ENCODE data around the gene SERGEF. TPM values are rescaled to one million over a fixed set of nuclear protein-coding genes. Genes with fewer than 3 reads are reported as not detected.
"Not testable (repeated sequence)": the region's sequence is repeated elsewhere in the genome, so short reads cannot be mapped to it uniquely, and the experiment has no call there.

Gene SERGEF
- polyA plus RNA-seq, 3 donors: 18.0 to 22.1 (median 18.8) TPM

DNA sequence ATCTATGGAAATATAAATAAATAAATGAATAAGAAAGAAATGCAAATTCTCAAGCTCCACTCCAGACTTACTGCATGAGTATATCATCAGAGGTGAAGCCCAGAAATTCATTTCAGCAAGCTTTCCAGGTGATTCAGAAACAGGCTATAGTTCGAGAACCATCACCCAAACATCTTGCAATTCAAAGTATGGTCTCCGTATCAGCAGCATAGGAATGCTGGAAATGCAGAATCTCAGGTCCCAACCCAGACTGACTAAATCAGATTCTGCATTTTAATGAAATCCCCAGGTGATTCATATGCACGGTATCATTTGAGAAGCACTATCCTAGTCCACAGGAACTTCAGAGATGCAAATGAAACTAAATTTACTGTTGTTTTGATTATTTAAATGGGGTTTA is 95.3 kb downstream of the SERGEF start:
- DNase-seq (ENCODE audit: low read depth in 3 of 3, low spot score in 2 of 3): no peak

DNA sequence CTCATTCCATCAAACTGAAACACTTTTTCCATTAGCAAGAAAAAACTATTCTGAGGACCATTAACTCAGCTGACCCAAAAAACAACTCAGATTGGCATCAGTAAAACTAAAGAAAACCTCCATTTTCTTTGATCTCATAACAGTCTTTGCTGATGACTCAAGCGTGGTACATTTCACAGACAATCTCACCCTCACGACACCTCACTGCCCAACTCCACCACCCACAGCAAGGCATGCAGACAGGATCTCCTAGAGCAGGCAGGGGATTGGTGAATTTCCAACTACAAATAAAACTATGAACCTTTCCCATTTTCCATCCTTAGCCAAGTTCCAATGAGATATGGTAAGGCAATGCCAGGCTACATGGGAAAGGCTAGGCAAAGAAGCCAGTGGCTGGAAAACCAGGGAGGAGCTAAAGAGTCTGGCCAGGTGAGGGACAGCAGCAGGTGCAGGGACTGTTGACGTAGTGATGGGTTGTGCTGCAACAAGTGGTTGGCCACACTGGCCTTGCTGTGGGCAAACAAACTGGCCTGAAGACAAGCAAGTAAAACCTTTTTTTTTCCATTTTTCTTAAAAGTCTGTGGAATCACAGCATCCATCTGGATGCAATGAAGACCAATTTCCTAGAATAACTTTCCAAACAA is 97.2 kb downstream of the SERGEF start:
- no peak for DNase-seq (ENCODE audit: low read depth in 3 of 3, low spot score in 2 of 3)

DNA sequence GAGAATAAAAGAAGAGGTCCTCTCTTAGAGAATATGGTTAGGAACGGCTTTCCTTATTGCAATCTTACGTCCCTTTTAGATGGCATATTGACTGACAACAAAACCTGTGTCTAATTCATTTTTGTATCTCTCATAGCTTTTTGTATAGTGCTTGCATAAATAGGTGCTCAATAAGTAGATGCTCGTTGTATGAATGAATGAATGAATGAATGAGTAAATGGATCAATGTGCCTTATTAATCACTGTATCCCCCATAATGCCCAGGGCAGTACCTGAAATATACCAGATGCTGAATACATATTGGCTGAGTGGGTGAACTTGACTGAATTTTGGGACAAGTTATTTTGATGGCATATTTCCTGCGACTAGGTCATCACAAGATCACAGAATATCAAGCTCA is 97.9 kb downstream of the SERGEF start:
- no peak for DNase-seq (ENCODE audit: low read depth in 3 of 3, low spot score in 2 of 3)

DNA sequence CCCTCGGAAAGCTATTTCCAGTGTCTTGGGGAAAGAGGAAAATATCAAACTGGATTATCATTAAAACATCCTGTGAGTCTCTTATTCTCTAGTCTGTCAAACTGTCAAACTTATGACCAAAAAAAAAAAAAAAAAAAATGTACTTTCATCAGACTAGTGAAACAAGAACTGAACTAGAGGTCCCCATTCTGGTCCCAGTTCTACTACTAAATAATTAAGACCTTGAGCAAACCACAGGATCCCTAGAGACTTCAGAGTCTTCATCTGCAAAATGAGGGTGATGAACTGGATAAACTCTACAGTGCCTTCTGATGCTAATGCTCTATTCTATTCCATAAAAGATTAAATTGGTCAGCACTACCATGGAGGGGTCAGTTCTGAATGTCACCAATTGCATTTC is 105.8 kb downstream of the SERGEF start:
- no peak for DNase-seq (ENCODE audit: low read depth in 3 of 3, low spot score in 2 of 3)

DNA sequence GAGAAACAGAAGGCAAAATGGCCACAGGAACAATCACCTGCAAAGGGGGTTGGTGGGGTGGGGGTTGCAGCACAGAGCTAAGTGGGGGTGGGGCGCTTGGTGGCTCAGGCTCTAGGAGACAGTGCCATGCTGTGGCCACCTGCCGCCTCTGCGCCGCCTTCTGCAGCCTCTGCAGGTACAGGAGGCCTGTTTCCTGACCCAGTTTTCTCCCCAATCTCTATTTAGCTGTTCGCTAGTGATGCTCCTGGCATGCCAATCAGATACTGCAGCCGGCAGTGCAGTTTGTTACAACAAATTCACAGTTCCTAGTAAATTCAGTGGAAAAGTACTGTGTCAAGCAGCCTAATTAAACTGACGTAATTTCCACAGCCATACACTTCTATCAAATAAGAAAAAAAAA is 106.4 kb downstream of the SERGEF start:
- DNase-seq (ENCODE audit: low read depth in 3 of 3, low spot score in 2 of 3): no peak

DNA sequence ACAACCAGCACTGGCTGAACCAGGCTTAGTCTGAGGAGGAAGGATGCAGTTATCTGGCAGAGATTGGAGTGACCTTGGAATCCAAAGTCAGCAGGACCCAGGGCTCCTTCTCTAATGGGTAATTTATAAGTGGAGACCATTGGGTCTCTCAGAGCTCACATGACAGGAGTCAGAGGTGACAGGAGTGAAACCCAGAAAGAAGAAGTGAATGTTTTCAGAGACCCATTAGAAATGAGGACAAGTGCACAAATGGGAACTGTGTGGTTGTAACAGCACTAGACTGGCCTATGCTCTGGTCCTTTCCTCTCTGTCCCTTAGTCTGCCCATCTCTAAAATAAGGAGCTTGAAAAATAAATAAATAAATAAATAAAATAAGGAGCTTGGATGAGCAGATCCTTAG is 107.4 kb downstream of the SERGEF start:
- DNase-seq (ENCODE audit: low read depth in 3 of 3, low spot score in 2 of 3): no peak

DNA sequence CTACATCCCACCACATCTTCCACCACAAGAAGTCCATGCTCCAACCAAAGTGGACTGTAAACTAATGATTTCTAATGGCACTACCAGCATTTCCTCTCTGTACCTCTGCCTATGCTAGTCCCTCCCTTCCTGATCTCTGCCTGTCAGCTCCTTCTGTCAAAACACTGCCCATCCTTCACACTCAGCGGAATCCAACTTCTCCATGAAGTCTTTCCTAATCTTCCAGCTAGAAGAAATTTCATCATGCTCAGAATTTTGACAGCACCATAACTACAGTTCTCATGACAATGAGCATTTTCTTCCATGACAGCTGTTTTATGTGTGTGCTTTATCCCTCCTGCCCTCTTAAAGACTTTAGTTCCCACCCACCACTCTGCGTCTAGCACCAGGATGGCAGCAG is 111.4 kb downstream of the SERGEF start:
- DNase-seq (ENCODE audit: low read depth in 3 of 3, low spot score in 2 of 3): no peak

DNA sequence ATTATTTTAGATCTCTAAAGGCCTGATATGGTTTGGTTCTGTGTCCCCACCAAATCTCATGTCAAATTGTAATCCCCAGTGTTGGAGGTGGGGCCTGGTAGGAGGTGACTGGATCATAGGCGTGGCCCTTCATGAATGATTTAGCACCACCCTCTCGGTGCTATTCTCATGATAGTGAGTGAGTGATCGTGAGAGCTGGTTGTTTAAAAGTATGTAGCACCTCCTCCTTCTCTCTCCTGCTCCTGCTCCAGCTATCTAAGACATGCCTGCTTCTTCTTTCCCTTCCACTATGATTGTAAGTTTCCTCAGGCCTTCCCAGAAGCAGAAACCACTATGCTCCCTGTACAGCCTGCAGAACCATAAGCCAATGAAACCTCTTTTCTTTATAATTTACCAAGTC is 114.1 kb downstream of the SERGEF start:
- DNase-seq (ENCODE audit: low read depth in 3 of 3, low spot score in 2 of 3): no peak

DNA sequence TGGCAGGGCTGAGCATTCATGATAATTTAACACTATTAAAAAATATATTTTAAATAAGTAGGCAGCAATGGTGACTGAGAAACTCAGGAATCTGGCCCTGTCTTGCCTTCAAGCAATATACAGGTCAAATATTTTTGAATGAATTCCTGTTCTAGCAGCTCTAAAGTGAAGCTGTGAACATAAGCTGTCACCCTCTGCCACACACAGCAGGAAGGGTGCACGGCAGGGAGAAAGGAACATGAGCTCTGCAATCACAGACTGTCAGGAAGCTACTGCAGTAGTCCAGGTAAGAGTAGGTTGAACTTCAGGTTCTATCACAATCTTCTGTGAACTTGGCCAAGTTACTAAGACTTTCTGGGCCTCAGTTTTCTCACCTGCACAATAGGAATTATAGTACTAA is 114.8 kb downstream of the SERGEF start:
- DNase-seq (ENCODE audit: low read depth in 3 of 3, low spot score in 2 of 3): no peak

DNA sequence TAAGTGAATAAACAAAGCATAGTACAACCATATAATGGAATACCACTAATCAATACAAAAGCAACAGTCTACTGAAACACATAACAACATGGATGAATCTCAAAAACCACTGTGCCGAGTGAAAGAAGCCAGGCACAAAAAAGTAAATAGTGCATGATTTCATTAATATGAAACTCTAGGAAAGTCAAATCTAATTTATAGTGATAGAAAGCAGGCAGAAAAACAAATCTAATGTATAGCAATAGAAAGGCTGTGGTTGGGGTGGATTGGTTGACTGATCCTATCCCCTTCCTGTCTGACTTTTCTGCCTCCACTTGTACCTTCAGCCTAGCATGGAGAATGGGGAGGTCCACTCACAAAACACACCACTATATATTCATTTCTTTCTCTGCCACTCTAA is 115.4 kb downstream of the SERGEF start:
- no peak for DNase-seq (ENCODE audit: low read depth in 3 of 3, low spot score in 2 of 3)

DNA sequence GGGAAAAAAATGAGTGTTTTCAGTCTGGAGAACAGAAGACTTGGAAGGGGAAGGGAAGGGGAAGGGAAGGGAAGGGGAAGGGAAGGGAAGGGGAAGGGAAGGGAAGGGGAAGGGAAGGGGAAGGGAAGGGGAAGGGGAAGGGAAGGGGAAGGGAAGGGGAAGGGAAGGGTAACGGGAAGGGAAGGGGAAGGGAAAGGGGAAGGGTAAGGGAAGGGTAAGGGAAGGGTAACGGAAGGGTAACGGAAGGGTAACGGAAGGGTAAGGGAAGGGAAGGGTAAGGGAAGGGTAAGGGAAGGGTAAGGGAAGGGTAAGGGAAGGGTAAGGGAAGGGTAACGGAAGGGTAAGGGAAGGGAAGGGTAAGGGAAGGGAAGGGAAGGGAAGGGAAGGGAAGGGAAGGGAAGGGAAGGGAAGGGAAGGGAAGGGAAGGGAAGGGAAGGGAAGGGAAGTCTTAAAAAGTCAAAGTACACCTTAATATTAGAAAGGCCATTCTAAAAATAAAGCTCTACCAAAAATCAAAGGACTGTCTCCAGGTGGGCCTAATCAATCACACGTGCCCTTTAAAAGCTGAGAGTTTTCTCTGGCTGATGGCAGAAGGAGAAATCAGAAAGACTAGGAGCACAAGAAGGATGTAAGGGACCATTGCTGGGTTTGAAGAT is 116.2 kb downstream of the SERGEF start:
- DNase-seq (ENCODE audit: low read depth in 3 of 3, low spot score in 2 of 3): not testable (repeated sequence)

DNA sequence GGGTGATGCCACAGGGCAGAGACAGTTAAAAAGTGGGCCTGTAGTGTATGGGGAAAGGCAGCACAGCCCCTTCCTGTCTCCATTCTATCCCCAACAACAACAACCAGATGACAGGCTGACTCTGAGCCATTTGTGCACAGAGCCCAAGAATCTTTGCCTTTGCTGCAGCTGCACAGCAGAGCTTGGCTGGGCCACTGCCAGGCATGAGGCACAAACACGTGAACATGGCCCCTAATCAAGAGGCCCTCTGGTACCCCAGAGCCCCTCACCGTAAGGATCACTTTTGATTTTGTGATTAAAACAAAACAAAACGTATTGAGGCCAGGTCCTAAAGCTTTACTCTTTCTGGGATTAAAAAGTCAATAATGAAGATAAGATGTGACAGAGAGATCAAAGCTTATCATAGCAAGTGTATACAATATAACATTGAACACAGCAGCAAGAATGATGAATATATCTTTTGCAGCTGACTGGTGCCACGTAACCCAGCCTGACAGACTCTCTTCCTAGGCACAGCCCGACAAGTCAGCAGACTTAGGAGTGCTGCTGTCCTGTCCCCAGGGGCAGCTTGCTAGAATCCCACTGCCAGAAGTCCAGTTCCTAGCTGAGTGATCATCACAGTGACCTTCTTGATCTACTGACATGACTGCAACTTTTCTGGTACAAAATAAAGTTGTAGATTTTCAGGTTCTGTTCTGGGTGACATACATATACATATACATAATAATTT is 117.8 kb downstream of the SERGEF start:
- no peak for DNase-seq (ENCODE audit: low read depth in 3 of 3, low spot score in 2 of 3)

DNA sequence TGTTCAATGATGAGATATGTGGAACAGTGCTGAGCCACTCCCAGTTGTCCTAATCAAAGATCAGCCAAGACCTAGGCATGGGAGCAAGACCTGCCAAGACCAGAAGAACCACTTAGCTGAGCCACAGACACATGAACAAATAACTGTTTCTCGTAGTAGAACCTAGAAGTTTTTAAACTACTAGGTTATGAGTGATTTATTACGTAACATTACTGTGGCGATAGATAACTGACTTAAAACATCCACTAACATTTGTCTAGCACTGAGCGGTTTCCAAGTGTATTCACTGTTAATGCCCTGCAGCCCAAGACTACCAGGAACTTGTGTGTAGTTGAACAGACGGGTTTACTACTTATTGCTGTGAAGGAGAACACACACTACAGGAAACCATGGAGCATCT is 120.4 kb downstream of the SERGEF start:
- no peak for DNase-seq (ENCODE audit: low read depth in 3 of 3, low spot score in 2 of 3)

DNA sequence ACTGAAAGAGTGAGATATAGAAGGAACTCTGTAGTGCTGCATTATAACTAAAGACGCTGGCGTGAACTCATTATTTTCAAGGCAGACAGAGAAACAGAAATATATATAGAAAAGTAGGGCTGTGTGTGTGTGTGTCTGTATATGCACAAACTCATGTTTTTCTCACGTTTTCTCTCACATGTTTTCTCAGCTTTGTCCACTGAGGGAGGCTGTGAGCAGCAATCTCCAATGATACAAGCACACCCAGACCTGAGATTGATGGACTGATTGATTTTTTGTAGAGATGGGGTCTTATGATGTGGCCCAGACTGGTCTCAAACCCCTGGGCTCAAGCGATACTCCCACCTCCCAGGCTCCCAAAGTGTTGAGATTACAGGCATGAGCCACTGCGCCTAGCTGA is 122.5 kb downstream of the SERGEF start:
- DNase-seq (ENCODE audit: low read depth in 3 of 3, low spot score in 2 of 3): no peak

DNA sequence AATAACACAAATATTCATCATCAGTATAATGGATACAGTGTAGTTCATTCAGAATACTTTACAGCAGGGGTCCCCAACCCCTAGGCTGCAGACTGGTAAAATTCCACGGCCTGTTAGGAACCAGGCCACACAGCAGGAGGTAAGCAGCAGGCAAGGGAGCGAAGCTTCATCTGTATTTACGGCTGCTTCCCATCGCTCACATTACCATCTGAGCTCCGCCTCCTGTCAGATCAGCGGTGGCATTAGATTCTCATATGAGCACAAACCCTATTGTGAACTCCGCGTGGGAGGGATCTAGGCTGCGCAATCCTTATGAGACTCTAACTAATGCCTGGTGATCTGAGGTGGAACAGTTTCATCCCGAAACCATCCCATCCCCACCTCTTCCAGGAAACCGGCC is 125.1 kb downstream of the SERGEF start:
- no peak for DNase-seq (ENCODE audit: low read depth in 3 of 3, low spot score in 2 of 3)

DNA sequence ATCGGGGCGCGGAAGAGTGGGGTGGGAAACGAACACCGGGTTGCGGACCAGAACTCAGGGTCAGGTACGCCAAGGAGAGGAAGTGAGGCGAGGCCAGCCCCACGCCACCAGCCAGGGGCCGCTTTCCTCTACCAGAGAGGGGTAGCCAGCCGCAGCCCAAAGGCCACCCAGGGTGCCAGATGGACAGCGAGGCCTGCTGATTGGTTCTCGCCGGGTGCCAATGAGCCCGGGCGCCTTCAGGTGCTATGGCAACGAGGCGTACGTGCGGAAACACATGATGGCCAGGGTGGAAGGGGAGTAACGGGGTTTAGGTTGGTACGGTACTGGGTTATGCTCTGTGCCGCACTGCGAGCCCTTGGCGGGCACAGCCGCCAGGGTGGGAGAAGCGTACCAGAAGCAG is 128.9 kb downstream of the SERGEF start:
- DNase-seq (ENCODE audit: low read depth in 3 of 3, low spot score in 2 of 3): no peak

DNA sequence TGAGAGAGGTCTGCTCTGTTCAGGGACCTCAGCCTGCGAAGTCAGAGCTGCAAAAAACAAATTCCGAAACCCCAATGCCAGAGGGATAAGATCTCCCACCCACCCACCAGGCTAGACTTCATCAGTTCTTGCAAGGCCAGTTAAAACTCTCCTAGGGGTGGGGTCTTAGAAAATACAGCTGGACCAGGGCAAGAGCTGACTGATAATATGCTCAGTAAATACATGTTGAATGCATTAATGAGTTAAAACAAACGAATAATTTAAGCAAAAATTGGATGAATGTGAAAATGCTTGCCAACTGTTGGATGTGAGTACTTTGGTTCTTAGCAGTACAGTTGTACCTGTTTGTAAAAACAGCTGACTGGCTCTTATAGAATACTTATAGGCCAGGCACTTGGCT is 129.8 kb downstream of the SERGEF start:
- DNase-seq (ENCODE audit: low read depth in 3 of 3, low spot score in 2 of 3): no peak

DNA sequence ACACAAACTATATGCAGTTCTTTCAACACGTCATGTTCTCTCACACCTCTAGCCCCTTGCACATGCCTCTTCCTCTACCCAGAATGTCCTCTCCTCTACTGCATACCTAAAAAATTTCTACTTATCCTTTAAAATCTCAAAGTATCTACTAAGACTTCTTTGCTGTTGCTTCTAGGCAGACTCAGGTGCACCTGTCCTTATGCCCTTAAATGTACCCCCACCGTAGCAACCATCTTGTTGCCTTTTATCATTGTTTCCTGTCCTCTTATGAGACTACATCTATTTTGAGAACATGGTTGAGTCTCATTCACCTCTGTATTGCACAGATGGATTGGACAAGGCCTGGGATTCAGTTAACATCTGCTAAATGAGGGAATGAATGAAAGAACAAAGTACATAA is 134.1 kb downstream of the SERGEF start:
- no peak for DNase-seq (ENCODE audit: low read depth in 3 of 3, low spot score in 2 of 3)

DNA sequence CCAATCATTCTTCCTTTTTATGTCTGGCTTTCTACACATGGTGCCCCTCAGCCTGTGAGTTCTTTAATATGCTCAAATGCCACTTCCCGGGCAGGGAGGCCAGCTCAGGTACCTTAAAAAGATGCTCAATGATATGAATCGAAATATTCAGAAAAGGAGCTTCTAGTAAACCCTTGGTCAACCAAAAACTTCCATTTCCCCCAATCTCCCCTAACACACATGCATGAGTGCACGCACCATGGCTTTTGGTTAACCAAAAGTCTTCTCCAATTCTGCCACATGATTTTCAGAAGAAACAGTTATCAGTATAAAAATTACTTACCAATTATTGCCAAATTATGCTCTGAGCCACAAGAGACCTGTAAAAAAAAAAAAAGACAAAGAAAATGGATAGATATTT is 135.0 kb downstream of the SERGEF start:
- DNase-seq (ENCODE audit: low read depth in 3 of 3, low spot score in 2 of 3): no peak

DNA sequence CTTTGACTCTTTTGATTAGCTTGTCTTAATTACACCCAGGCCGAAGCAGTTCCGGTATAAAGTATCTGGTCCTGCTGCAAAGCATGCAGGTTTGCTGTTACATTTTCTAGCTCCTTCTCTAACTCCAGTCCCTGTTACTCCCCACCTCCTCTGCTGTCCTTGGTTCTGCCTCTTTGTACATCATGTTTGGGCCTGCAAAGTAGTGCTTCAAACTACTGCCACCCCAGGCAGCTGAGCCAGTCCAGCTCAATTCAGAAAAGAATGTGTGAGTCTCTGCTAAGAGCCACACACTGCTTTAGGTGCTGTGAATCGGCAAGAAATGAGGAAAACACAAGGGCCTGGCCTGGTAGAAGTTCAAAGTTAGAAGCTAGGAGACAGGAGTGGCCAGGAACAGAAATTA is 136.0 kb downstream of the SERGEF start:
- no peak for DNase-seq (ENCODE audit: low read depth in 3 of 3, low spot score in 2 of 3)

DNA sequence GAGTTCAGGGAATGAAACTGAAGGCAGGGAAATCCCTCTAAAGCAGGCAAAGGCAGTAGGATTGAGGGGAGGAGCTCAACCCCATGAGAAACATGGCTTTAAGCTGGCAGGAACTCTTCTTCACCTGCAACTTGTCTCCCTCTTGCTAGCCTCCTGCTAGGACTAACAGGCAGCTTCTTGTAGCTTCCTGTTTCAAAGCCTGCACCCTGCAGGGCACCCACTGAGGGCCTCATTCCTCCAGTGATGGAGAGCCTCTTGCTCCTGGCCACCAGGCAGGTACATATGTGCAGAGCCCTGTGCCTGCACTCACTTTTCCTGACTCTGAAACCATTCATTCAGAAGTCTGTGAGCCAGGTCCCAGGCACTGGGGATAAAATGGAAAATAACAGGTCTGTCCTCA is 137.0 kb downstream of the SERGEF start:
- DNase-seq (ENCODE audit: low read depth in 3 of 3, low spot score in 2 of 3): no peak

DNA sequence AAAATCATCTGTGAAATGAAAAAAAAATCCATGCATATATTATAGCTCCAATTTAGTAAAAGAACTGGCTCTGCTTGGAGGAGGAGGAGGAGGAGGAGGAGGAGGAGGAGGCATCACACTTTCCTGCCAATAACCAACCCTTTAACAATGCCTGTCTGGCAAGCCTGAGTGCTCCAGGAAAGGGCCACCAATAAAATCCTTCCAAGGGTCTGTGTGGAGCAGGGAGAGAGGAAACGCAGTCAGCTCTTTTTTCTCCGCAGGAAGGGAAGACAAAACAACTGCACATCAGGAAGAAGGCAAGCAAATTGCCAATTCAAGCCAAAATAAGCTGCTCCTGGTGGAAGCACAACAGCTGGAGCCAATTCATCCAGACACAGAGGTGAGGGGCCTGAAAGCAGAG is 139.3 kb downstream of the SERGEF start:
- DNase-seq (ENCODE audit: low read depth in 3 of 3, low spot score in 2 of 3): no peak
